Stimulated activated CD8-positive, alpha-beta memory T cell treated with anti-CD3 and anti-CD28 coated beads, Interleukin-2, amount 100 ng/mL, for 1 hour (primary cell): Measurements from ENCODE around the gene KNCN.

Source experiments
- DNase-seq, 2 donors: peaks; one replicate each; pipeline ENCODE4 v3.0.0-alpha.2; 2020; ENCODE audit warnings: low read depth in 2 of 2

Gene KNCN

DNA sequence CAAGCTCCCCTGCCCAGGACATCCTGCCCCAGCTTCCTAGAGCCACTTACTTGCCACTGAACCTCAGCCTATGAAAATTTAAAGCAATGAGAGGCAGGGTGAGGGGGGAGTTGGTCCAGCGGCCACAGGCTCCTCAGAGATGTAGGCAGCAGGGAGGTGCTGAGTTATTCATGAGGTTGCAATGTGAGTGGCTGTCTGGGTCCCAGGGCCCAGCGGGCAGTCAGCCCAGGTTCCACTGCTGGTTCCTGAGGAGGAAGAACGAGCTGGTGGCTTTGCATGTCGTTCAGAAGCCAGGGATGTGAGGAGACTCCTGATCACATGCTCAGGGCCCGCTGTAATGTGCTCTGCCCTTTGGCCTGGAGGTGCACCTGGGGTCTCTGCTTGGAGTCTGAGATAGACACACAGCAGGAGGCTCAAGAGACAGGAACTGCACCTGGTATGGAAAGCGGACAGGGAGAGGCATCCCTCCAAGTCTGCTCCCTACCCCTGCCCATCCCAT lies at the start of gene KNCN:
KNCN (minus strand) TSS at position 51 of the 499 bp plus-strand sequence. CDS start 432 bp downstream, outside the sequence.
- no peak for DNase-seq

DNA sequence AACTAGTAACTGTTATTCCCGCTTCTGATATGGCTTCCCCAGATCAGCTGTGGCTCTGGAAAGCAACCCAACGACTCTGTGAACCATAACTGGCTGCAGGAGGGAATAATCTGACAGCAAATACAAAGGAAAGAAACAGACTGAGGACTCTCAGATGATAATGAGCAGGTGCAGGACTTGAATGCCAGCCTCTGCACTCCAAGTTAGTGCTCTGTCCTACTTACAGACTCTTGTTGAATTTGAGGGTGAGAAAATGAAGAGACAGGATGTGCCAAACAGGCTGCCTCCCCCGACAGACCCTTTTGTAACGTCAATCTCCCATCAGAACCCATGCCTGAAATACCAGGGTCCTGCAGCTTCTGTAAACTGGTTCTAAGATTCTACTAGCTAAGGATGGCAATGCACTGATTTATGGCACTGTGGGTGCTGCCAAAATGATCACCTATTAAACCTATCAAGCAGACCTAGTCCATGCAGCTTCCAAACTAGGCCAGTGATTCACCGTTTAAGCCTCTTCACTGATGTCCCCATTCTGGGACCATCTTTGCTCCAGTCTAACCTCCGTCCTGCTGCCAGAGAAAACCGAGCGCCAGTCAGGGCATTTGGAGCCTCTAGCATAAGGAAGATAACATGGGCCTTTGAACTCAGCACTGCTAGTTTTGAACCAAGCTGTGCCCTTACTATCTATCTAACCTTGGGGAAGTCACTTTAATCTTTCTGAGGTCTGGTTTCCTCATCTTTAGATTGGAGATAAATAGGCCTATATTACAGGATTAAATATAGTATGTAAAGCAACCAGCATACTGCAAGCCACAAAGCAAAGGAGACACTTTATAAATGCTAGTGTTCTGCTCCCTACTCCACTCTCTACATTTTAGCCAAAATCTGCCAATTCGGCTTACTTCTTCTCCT lies 47.9 kb upstream of the KNCN start:
- no peak for DNase-seq

DNA sequence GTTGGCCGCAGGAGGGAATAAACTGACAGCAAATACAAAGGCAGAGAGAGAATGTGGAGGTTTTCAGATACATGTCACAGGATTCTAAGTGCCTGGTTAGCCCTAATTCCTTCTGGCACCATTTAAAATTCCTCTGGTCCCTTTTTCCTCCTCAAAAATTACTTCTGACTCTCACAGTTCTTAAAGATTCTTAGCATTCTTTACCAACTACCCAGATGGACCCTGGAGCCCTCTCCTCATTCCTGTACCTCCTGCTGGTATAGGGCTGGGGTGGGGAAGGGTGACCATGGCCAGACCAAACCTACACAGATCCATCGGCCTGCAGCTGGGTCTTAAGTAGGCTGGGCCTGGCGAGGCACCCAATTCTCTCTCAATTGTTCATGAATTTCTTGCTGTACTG lies 45.4 kb upstream of the KNCN start:
- no peak for DNase-seq

DNA sequence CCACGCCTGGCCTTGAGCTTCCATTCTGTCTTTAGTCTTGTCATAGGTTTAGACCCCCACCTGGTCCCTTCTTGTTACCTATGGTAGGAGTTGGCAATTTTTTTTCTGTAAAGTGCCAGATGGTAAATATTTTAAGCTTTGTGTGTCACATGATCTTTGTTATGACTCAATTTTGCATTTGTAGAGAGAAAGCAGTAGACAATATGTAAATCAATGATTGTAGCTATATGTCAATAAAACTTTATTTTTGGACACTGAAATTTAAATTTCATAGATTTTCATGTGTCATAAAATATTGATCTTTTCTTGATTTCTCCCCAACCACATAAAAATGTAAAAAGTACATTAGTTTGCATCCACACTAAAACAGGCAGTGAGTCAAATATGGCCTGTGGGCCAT lies 44.6 kb upstream of the KNCN start:
- no peak for DNase-seq

DNA sequence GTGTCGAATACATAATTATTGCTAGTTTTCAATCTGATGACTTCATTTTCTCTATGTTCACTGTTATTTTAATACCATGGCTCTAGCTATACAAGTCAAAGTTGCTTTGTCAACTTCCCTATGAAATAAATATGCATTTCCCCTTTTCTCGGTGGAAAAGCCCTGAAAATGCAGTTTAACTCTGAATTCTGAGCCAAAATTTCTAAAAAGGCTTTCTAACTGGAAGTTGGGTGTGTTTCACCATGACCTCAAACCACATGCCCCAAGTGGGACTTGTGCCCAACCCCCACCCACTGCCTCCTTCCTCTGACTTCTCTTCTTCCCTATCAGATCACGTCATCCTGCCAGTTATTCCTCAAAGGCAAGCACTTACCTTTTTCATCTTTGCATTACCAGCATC lies 43.7 kb upstream of the KNCN start:
- DNase-seq = no peak

DNA sequence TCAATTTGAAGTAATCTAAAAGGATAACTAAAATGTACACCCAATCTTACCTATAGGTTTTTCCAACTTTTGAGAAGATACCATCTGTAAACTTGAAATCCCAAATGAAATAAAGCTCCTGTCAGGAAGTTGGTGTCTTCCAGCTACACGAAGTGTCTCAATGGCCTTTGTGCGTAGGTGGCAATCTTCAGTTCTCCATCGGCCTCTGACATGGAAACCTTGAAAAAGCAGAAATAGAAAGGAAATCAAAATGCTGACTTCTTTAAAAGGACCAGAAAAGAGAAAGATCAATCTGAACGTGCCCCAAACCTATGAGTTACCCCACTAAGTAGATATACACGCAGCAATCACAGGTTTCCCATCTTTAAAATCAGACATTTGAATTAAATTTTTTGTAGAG lies 42.6 kb upstream of the KNCN start:
- DNase-seq = no peak

DNA sequence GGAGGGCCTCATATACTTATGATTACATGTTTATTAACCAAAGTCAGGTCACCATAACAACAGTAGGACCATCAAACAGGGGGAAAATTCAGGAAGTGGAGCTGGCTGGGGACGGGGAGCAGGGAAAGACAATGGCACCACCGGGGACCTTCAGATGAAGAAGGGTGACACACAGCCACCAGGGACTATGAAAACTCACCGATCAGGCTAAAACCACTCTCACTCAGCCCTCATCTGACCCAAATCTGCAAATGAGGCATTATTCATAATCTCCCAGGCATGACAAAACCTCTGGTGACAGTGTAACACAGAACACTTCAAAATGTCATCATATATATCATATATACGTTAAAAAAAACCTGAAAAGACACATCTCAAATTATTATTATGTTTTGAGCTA lies 41.4 kb upstream of the KNCN start:
- no peak for DNase-seq

DNA sequence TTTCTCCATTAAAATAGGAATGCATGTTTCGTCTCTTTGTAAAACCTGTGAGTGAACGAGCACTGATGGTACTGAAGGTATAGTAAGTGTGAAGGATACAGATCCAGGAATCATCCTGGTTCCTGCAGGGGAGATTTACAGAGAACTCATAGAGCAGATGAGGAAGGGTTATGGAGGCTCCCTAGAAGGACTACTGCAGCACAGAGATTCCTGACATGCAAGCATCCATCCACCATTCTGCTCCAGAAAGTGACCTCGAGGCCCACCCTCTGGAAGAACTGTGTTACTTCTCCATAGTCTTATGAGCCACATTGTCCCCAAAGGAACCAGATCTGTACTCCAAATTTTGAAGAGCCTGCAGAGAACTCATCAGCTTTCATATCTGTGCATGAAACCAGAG lies 38.1 kb upstream of the KNCN start:
- DNase-seq = no peak

DNA sequence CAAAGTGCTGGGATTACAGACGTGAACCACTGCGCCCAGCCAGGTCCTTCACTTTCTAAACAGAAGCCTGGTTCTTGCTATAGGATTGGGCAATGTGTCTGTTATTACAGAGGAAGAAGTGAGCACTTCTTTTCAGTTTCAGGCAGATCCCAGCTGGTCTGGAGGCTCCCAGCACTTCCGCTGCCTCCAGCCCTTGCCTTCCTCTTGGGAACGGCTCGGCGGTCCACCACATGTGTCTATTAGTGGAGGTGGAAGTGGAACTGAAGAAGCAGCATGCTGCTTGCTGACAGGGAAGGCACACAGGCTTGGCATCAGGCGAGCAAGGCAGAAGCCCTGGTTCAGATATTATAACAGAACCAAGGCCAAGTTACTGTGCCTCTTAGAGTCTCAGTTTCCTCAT lies 35.6 kb upstream of the KNCN start:
- DNase-seq = no peak

DNA sequence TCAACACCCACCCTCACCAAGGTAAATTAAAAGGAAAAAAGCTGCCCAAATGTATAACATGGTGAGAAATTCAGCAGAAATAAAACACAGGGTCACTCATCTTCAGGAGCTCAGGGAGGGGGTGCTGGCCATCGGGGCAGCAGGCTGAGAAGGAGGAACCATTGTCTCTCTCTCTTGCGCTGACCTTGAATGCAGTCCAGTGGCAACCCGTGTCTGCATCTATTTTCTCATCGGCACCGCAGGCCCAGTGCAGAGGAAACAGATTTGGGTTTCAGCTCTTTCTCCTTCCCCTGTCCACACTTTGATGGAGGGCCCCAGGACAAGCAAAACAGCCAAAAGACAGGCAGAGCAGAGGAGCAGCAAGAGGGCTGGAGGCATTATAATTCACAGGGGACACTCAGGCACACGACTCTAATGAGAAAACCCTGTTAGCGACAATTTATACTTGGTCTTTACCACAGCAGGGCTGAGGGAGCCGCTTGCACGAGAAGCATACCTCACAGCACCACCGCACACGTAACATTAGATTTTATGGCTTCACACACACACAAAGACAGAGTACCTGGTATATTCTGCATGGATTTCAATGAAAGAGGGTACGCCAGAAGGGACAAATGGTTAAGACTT lies 34.0 kb upstream of the KNCN start:
- no peak for DNase-seq

DNA sequence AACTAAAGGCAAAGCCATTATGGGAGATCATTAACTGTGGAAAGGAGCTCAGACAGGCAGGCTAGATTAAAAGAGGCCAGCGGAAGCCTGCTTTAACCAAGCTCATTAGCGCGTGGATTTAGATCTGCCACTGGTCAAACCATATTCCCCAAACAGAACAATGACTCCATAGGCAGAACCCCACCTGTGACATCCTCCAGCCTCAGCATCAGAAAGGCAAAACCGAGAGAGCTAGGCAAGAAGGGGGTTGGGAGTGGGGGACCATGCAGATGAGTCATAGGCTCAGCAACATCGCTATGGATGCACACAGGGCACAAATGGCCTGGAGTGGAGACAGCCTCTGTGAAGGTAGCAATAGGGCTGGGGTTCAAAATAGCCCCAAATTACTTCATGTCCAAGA lies 32.0 kb upstream of the KNCN start:
- no peak for DNase-seq

DNA sequence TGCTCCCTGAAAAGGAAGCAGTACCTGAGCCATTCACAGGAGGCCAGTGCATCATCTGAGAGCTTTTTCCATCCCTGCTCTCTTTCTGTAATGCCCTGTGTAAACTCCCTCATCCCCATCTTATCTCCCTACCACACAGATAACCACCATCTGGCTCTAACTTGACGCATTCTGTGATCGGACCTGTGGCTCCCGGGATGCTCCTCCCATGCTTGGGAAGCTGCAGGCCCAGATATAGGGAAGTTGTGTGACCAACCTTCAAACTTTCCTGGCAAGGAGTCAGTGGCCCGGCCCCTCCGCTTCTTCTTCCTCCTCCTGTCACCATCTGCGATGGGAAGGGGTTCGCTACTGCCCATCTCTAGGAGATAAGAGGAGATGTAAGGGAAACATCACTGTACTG lies 31.5 kb upstream of the KNCN start:
- no peak for DNase-seq

DNA sequence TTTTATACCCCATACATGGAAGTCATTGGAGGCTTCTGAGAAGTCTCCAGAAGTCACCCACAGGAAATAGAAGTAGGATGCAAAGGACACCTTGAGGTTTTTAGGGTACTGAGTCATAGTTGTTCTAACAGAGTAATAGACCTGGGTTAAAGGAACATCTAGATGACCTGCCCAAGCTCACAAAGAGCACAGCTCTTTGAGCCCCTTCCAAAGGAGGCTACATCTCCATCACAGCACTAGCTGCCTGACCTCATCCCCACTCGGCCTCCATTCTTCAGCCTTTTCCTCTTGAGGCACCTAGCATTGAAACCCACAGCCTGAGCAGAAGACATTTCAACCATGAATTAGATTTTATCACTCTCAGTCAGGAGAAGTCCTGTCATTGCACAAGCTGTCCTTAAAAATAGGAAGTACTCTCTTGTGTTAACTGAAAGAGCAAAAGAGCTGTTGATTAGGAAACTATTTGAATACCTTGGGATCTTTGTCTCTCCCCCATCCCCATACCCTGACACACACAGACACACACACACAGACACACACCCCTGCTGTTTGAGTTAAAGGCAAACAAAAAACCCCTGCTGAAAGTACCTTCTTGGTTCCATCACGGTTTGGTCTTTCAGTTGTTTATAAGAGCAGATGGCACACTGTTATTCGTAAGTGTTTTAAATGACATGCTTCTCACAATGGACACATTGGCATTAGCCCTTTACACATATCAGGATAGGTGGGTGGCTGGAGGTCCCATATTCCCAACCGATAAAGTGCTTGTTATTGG lies 30.4 kb upstream of the KNCN start:
- no peak for DNase-seq

DNA sequence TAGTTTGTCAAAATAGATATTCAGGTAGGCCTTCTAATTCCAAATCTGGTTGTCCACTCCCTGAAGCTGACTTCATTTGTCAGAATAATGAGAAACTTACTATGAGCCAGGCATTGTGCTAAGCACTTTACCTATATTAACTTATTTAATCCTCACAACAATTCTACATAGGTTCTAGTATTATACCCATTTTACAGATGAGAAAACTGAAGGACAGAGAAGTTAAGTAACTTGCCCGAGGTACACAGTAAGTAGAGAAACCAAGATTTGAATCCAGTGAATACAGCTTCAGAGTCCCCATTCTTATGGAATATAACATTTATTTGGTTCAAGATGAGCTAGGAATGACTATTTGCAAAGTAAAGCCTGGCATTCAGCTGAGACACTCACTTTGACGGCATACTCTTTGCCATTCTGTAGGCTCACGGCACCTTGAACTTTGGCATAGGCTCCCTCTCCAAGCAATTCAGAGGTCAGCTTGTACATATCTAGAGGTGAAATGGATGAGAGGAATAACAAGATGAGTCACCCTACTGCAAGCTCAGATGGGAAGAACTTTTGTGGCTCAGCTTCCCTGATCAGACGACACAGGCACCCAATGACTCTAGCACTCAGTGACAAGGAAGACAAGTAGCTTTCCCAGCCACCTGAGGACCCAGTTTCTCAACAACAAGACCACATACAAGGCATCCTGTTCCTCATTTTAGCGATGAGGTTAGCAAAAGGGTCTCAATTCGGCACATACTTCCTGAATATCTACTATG lies 28.9 kb upstream of the KNCN start:
- no peak for DNase-seq

DNA sequence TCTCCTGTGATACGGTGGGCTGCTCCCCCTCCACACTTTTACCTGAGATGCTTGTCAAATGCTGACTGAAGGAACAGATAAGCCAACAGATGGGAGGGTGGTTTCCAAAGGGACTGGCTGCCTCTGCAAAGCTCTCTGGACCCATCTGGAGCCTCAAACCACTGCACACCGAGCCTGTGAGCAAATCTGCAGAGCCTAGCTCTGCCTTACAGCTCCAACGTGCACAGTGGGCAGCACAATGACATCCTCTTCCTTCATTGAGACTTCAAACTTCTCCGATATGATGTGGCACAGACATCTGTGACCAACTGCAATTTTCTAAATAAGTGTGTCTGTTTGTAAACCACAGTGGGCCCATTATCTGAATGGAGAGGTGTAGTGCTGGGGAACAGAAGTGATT lies 26.2 kb upstream of the KNCN start:
- DNase-seq = no peak

DNA sequence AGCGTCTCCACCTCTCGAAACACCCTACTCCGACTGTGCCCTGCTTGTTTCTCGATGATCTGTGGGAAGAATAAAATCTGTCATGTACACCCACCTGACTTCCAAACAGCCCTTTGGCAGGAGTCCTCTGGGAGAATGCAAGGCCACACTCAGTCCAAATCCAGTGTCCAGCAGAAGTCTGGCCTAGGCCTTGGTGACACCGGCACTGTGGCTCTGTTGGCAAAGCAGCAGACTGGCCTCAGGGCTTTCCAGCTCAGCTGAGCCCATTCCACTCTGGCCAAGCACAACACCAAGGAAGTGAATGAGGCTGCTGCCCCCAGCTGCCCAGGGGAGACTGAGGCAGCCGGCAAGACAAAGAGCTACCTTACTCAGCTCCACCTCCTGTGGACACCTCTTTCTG lies 25.1 kb upstream of the KNCN start:
- no peak for DNase-seq

DNA sequence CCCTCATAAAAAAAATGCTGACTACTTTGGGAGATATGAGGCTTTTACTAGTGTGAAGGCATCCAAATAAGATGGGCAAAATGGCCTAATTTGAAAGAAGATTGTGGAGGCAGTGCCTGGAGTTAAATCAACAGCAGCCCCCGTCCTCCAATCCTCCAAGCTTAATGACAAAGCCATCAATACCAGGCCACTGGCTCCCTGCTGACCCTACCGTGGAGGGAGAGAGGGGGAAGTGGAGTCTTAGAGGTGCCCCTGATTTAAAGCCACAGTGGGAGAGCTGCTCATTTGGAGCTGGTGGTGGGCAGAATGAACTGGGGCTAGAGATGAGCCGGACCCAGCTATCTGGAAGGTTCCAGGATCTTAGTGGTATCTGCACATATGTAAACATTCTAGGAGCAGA lies 24.3 kb upstream of the KNCN start:
- no peak for DNase-seq

DNA sequence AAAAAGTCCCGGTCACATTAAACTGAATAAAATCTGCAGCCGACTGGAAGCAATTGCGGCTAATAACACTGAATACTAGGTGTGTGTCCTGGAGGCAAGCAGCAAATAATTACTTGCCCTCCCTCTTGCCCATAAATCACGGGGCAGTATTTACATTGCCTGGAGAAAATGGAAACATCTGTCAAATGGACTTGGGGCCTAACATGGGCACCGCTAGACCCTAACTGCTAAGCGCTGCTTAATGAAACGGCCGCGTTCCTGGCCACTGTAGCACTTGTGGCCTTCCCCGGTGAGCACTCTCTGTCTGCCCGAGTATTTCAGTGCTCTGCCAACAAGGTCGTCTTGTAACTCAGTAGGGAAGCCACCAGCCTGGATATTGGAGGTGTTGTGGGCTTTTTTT lies 23.9 kb upstream of the KNCN start:
- no peak for DNase-seq

DNA sequence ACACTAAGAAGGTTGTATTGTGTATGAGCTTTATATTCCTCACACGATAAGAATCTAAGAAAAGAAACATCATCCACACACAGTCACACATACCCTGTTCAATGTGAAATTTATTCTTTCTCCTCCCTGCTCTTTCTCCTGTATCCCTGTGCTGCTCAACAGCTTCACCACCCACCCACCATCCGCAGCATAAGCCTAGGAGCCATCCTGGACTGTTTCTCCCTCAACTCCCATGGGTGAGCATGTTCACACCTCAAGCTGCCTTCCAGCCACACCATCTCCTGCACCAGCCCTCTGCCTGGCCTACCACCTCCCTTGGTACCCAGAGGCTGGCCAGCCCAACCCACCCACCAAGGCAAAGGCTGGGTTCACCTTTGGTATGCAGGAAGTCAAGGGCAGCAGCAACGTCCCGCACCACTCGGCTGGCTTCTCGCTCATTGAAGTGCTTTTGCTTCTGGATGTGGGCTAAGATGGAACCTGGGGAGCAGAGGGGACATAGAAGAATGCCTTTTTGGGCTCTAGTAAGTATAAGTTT lies 20.3 kb upstream of the KNCN start:
- DNase-seq = no peak

DNA sequence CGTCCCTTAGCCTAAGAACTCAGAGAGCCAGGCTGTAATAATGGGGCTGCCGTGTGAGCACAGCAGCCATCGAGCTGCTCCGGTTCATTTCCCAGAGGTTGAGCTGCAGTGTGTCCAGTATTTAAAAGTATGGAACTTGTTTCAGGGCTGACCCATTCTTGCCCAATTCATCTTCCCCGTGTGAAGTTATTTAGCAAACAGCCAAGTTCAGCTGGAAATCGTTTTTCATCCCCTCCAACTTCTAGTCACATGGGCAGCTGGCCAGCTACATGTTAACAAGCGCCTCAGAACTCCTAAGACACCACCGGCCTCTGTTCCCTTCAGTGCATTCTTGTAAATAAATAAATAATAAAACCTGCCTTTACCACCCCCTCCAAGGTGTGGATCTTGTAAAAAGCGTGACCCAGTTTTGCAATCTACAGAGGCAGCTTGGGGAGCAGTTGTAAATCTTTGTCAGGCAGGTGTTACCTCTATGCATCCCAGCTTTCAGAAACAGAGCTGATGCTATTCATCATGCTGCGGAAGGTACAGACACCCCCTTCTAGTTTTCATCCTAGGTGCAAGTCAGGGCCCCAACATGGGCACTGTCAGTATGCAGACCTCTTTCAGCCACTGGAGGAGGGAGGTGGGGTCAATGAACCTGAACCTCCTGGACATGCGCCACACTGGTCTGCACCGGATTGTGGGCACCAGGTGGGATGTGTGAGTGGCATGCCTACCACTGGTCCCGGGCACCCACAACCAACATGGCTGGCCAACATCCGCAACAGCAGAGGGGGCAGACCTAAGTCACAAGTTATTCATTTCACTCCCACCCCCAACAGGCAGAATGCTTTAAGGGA lies 18.7 kb upstream of the KNCN start:
- no peak for DNase-seq

DNA sequence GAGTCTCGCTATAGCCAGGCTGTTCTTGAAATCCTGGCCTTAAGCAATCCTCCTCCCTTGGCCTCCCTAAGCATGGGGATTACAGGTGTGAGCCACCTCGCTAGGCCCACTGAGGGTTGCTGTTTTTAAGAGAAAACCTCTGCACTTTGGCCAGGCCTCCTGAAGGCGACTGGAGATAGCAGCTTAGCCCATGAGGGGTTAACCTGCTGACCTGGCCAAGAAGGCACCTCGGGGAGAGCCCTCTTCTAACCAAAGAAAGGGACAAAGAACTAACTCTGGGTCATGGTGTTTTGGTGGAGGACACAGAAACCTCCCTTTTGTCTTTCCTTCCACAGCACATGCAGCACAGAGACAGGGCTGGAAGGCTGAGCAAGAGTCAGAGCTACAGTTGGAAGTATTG lies 17.7 kb upstream of the KNCN start:
- no peak for DNase-seq
